NT2/D1 (cell line): Measurements from ENCODE around the gene TRA2A.

Experiments
- SUZ12 ChIP-seq: IDR thresholded peaks from 2 replicates; pipeline ENCODE4 v1.6.1; 2011; ENCODE audit not compliant: insufficient read length, insufficient read depth; ENCODE audit errors: extremely low read depth
- YY1 ChIP-seq: IDR thresholded peaks from 2 replicates; pipeline ENCODE4 v1.6.1; 2011; ENCODE audit not compliant: insufficient read length, insufficient read depth
- ZNF274 ChIP-seq: IDR thresholded peaks from 2 replicates; pipeline ENCODE4 v1.6.1; 2011; ENCODE audit warnings: mild to moderate bottlenecking, low read depth, low read length

- TF ChIP-seq YY1 (no peak), ZNF274 (no peak), SUZ12 (no peak)
Measured at GRCh38 chr7:23490357-23491135, 41.2 kb downstream of the TRA2A start.
